HCT116 (cell line): Measurements from ENCODE around the gene STK38L. TPM values are rescaled to one million over a fixed set of nuclear protein-coding genes. Genes with fewer than 3 reads are reported as not detected.

Source experiments
- ATAC-seq: fragments of 200-7000 bp; cut with Tn5 transposase; 2 replicates; pipeline ENCODE4 v1.9.1; 2020; ENCODE audit warnings: mild to moderate bottlenecking, moderate library complexity
- BruUV-seq: library from RNA; stranded (reverse); fragments of 400-500 nt; replicated peaks from 2 replicates; lab custom pipeline; 2021; lab: Mats Ljungman, UMichigan
- CTCF ChIA-PET: fragments of 300-600 bp; sonication (Branson Sonifier 250); formaldehyde crosslinking; loops from one replicate; lab custom pipeline; 2021; ENCODE audit warnings: antibody characterized with exemption; lab: Charles Lee
- POLR2A ChIA-PET: fragments of 300-600, 350-600 bp; sonication (Branson Sonifier 250); formaldehyde crosslinking; loops from one replicate; lab custom pipeline; 2021; ENCODE audit warnings: antibody characterized with exemption; lab: Charles Lee
- RAD21 ChIA-PET, 2 experiments: fragments of 300-600 bp; sonication (Branson Sonifier 250); formaldehyde crosslinking; loops; one replicate each; lab custom pipeline; 2023; ENCODE audit warnings: low total read pairs in 2 of 2; ENCODE audit not compliant: uncharacterized antibody in 2 of 2, unreplicated experiment in 2 of 2, low non-redundant PET in 1 of 2; lab: Charles Lee
- DNase-seq: peaks from one replicate; pipeline ENCODE4 v3.0.0-alpha.2; 2010; ENCODE audit warnings: low read depth, low spot score
- H2AFZ ChIP-seq: fragments of 200-600 bp; shearing (Covaris generic), sonication (generic); 2 replicates; pipeline ENCODE4 v1.6.1; 2017; ENCODE audit warnings: low read depth, mixed run types, mixed read lengths, antibody characterized with exemption, low read length; ENCODE audit not compliant: poor library complexity, severe bottlenecking
- H3K27ac ChIP-seq: 2 replicates; pipeline ENCODE4 v1.5.1; 2012; ENCODE audit warnings: low read depth, low read length
- H3K27me3 ChIP-seq: fragments of 200-600 bp; sonication (generic); 2 replicates; pipeline ENCODE4 v1.6.1; 2016; ENCODE audit warnings: mixed run types, low read length, mixed read lengths; ENCODE audit not compliant: insufficient read depth
- H3K36me3 ChIP-seq, 2 experiments: fragments of 200-500 bp in 1 of 2; fragments of 200-600 bp in 1 of 2; sonication (Bioruptor generic) in 1 of 2; sonication (generic) in 1 of 2; 2 replicates each; pipeline versions ENCODE4 v1.5.1 to v1.6.1; 2014 to 2016; ENCODE audit warnings: low read length in 2 of 2, inconsistent platforms in 1 of 2, mixed read lengths in 1 of 2, mixed run types in 1 of 2; ENCODE audit not compliant: insufficient read depth in 2 of 2, control insufficient read depth in 1 of 2
- H3K4me1 ChIP-seq, 2 experiments: fragments of 200-600 bp in 1 of 2; sonication (generic) in 1 of 2; 2 replicates each; pipeline versions ENCODE4 v1.5.1 to v1.6.1; 2012 to 2017; ENCODE audit warnings: low read length in 2 of 2, inconsistent platforms in 1 of 2, mild to moderate bottlenecking in 1 of 2, mixed read lengths in 1 of 2, mixed run types in 1 of 2, moderate library complexity in 1 of 2; ENCODE audit not compliant: insufficient read depth in 2 of 2, control insufficient read depth in 1 of 2
- H3K4me2 ChIP-seq: fragments of 200-600 bp; sonication (generic); 2 replicates; pipeline ENCODE4 v1.6.1; 2017; ENCODE audit warnings: mixed run types, low read length, mixed read lengths
- H3K4me3 ChIP-seq, 2 experiments: fragments of 200-600 bp in 1 of 2; sonication (generic) in 1 of 2; replicated peaks in 1 of 2; 2 replicates each; pipeline ENCODE4 v1.5.1; 2011 to 2016; ENCODE audit warnings: low read length in 2 of 2, control low read depth in 1 of 2, low read depth in 1 of 2, mild to moderate bottlenecking in 1 of 2, mixed read lengths in 1 of 2, mixed run types in 1 of 2
- H3K79me2 ChIP-seq: fragments of 200-600 bp; sonication (generic); 2 replicates; pipeline ENCODE4 v1.6.1; 2017; ENCODE audit warnings: mild to moderate bottlenecking, mixed run types, low read length, moderate library complexity, mixed read lengths; ENCODE audit not compliant: insufficient read depth
- H3K9ac ChIP-seq: fragments of 200-600 bp; sonication (generic); 2 replicates; pipeline ENCODE4 v1.6.1; 2016; ENCODE audit warnings: low read length, mixed read lengths
- H3K9me2 ChIP-seq: fragments of 200-600 bp; sonication (generic), shearing (Covaris generic); 2 replicates; pipeline ENCODE4 v1.6.1; 2017; ENCODE audit warnings: mixed run types, mild to moderate bottlenecking, moderate library complexity; ENCODE audit not compliant: insufficient read depth
- H3K9me3 ChIP-seq, 2 experiments: fragments of 200-500 bp in 1 of 2; fragments of 200-600 bp in 1 of 2; sonication (Bioruptor generic) in 1 of 2; sonication (generic) in 1 of 2; 2 replicates each; pipeline ENCODE4 v1.6.1; 2014 to 2017; ENCODE audit warnings: low read length in 2 of 2, mixed read lengths in 2 of 2, inconsistent platforms in 1 of 2, low read depth in 1 of 2, mild to moderate bottlenecking in 1 of 2, mixed run types in 1 of 2, moderate library complexity in 1 of 2; ENCODE audit not compliant: control insufficient read depth in 1 of 2, insufficient read depth in 1 of 2
- H4K20me1 ChIP-seq: fragments of 200-600 bp; sonication (generic), shearing (Covaris generic); 2 replicates; pipeline ENCODE4 v1.6.1; 2017; ENCODE audit warnings: mixed run types, mild to moderate bottlenecking, moderate library complexity; ENCODE audit not compliant: insufficient read depth
- EZH2phosphoT487 ChIP-seq: fragments of 200-600 bp; IDR thresholded peaks from 2 replicates; pipeline ENCODE4 v1.6.1; 2018; ENCODE audit warnings: antibody characterized with exemption, borderline replicate concordance
- POLR2AphosphoS5 ChIP-seq: IDR thresholded peaks from 2 replicates; pipeline ENCODE4 v1.6.1; 2011; ENCODE audit warnings: mild to moderate bottlenecking, low read depth, low read length, moderate library complexity
- RAD21 ChIP-seq: IDR thresholded peaks from 2 replicates; pipeline ENCODE4 v1.6.1; 2012; ENCODE audit warnings: low read depth, mild to moderate bottlenecking
- SIN3A ChIP-seq: IDR thresholded peaks from 2 replicates; pipeline ENCODE4 v1.6.1; 2012; ENCODE audit warnings: low read depth
- TCF7L2 ChIP-seq: IDR thresholded peaks from 2 replicates; pipeline ENCODE4 v1.7.0; 2011; ENCODE audit warnings: borderline replicate concordance, inconsistent platforms; ENCODE audit not compliant: insufficient read depth, insufficient read length; ENCODE audit errors: extremely low read depth
- intact Hi-C: fragments of 100-400 bp; cut with micrococcal nuclease; formaldehyde crosslinking; loops from 2 replicates; pipeline ENCODE4 v1.10.0; 2022
- total RNA-seq: library from RNA; stranded (reverse); gene quantifications from one replicate; pipeline ENCODE4 v1.2.1, GENCODE V29; 2021; ENCODE audit not compliant: unreplicated experiment

Gene STK38L
- total RNA-seq, 1 experiment from 2014 or later: 23.9 TPM

- TF ChIP-seq TCF7L2 (no peak), RAD21 (no peak), SIN3A (no peak)
- ChIA-PET RAD21 (no interaction called here), POLR2A (interaction anchor here (0.7 kb wide), 1 partner anchor 18 kb away, joined by 3 read pairs; no protein-coding TSS in a partner anchor), CTCF (interaction anchor here (2.3 kb wide), 1 partner anchor 28 kb away, joined by 8 read pairs; no protein-coding TSS in a partner anchor)
- H3K27ac ChIP-seq: no peak overlapping the region
- H4K20me1 ChIP-seq: no peaks in the 10 kb centered on the region
- no peak overlapping the region for H3K9ac ChIP-seq
- H3K4me1 ChIP-seq: peaks cover 7% of the 10 kb centered on the region in 2 experiments; a peak in 2 of 4 replicates
- H3K27me3 ChIP-seq: no peaks in the 10 kb centered on the region
- H2AFZ ChIP-seq: no peak overlapping the region
- no peak overlapping the region for H3K4me2 ChIP-seq
- peak; percentile 44; the same call in 1 of the 2 replicates for ATAC-seq
- H3K9me2 ChIP-seq: no peaks in the 10 kb centered on the region
- H3K36me3 ChIP-seq: no peaks in the 10 kb centered on the region
- peaks cover 10% of the 10 kb centered on the region for H3K79me2 ChIP-seq
- H3K4me3 ChIP-seq: no peak overlapping the region
- intact Hi-C loops: no loop called here
- BruUV-seq: no TSS peak
- DNase-seq: peak; percentile 6
- H3K9me3 ChIP-seq: no peaks in the 10 kb centered on the region
Measured at GRCh38 chr12:27277846-27278260, 33.8 kb downstream of the STK38L start.

- no peaks in the 10 kb centered on the region for H3K27me3 ChIP-seq
- H3K9me3 ChIP-seq: no peaks in the 10 kb centered on the region
- H3K4me3 ChIP-seq: no peak overlapping the region
- H3K4me1 ChIP-seq: peaks cover 7% of the 10 kb centered on the region in 2 experiments; a peak in 2 of 4 replicates
- no peak for DNase-seq
- no peak overlapping the region for H2AFZ ChIP-seq
- POLR2A ChIA-PET: no interaction called here
- no peak for ATAC-seq
- H3K4me2 ChIP-seq: no peak overlapping the region
- no peaks in the 10 kb centered on the region for H3K36me3 ChIP-seq
- no TSS peak for BruUV-seq
- CTCF ChIA-PET: no interaction called here
- no peaks in the 10 kb centered on the region for H3K9me2 ChIP-seq
- intact Hi-C loops: no loop called here
- TF ChIP-seq TCF7L2 (no peak), EZH2phosphoT487 (no peak), POLR2AphosphoS5 (no peak)
- H3K79me2 ChIP-seq: peaks cover 4% of the 10 kb centered on the region; the same call in 1 of the 2 replicates
- RAD21 ChIA-PET: no interaction called here
- no peak overlapping the region for H3K27ac ChIP-seq
- no peaks in the 10 kb centered on the region for H4K20me1 ChIP-seq
- no peak overlapping the region for H3K9ac ChIP-seq
Measured at GRCh38 chr12:27279826-27280225, 35.7 kb downstream of the STK38L start.
